HG02840 (cell line): ENCODE measurements around the gene PRPF18.

Experiments
- ATAC-seq: cut with Tn5 transposase; IDR thresholded peaks from one replicate; pipeline ENCODE4 v1.9.1; 2021; ENCODE audit warnings: mild to moderate bottlenecking, moderate library complexity, moderate number of reproducible peaks; ENCODE audit not compliant: unreplicated experiment, low FRiP score

The PRPF18 gene

DNA sequence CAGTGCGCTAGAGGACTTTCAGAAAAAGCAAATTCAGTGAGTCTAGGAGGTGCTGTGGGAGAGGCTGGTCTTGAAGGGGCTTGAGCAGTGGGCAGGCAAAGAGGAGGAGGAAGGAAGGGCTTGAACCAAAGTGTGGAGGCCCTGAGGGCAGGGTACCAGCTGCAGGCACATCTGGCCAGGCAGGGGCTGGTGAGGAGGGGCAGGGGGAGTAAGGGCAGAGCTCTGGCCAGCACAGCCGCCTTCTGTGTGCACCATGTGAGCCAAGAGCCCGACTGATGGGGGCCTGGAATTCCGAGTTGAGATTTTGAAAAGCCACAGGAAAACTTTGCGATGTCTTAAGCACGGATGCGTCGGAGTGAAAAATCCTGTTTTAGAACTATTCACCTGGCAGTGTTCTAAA lies 74.5 kb downstream of the PRPF18 start:
- no peak for ATAC-seq

DNA sequence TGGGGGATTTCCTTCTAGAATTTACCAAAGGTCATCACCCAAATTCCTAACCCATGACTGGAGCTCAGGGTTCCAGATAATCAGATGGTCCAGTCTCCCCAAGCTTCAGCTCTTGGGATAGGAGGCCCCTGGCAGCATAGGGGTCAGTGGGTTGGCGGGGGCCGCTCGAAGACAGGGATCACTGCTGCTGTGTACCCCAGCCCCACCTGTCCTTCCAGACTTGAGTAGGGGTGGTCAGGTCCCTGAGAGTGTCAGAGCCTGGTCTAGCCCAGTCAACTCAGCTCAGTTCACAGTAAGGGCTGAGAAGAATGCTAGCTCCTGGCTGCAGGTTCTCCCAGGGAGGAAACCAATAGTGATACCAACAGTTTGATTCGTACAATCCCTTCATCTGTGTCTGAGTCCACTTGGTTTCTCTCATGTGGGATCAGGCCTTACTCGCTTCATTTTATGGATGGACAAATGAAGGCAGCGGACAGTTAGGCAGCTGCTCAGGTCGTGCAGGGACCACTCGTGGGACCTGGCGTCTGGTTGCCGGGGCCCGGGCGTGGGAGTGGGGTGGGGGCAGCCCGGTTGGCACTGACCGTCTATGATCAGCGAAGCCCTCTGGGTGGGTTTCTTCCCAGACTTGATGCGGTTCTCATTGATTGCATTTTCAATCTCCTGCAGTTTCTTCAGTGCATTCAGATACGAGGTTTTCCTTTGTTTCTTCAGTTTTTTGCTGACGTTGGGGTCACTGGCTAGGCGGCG lies 78.9 kb downstream of the PRPF18 start:
- ATAC-seq: no peak

DNA sequence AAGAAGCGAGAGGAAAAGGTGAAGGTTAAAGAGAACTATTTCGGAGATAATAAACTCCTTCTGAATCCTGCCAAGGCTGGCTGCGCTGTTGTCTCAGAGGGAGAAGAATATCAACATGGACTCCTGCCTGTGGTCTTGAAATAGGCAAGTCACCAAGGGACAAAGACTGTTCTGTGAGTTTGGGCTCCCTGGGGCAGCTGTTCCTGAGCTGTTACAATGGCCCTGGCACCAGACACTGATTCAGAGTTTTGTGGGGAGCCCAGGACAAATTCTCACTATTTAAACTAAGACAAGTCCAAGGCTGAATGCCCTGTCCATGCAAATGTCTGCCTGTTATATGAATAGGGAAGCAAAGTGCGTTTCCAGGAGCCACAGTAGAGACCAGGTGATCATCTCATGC lies 81.4 kb downstream of the PRPF18 start:
- ATAC-seq: no peak

DNA sequence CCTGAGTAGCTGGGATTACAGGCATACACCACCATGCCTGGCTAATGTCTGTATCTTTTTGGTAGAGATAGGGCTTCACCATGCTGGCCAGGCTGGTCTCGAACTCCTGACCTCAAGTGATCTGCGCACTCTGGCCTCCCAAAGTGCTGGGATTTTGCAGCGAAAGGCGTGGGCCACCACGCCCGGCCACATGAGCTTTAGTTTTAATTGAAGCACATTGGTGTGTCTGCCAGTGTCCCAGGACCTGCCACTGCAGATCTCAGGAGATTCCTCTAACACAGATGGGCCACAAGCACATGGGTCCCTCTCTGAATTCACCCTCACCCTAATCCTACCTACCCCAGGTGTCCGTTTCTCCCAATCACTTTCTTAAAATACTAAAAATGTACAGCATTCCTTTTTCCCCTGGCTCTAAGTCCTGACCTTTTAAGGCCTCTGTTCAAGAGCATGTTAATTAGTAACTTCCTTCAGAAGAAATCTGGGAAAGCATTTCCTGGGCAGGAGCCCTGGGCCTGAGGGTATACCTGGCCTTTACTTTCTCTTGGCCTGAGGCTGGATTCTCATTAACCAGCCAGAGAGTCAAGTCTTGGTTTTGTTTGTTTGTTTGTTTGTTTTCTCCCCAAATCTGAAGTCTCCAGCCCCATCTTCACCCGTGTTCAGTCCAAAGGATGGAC lies 82.6 kb downstream of the PRPF18 start:
- ATAC-seq: no peak

DNA sequence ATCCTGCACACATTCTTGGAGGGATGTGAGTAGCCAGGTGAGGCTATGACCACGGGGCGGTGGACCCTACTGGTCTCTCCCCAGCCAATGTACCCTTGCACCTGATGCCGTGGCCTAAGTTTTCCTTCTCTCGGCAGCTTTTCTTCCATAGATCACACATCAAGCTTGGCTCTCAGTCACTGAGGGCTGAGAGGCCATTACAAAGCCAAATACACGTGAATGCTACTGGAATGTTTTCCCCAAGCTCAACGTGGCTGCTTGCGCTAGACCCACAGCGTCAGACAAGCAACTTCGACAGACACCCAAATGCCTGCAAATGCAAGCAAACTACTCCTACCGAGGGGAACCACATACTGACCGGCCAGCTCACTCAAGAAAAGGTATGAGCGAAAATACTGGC lies 83.1 kb downstream of the PRPF18 start:
- ATAC-seq: no peak

DNA sequence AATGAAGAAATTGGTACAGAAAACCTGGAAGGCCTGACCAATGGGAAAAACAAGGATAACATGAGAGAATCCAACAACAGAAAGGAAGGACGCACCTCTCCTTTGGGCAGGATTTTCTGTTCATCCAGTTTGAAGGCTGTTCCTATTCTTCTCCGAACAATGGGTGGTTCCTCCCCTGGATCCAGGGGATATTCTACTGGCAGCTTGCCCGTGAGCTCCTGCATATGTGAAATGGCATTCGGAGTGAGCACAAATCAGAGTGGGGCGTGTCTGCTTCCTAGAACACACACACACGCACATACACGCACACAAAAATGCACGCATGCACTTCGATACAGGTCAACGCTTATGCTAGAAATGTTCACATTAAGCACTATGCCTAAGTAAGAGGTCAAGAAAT lies 83.5 kb downstream of the PRPF18 start:
- ATAC-seq: no peak

DNA sequence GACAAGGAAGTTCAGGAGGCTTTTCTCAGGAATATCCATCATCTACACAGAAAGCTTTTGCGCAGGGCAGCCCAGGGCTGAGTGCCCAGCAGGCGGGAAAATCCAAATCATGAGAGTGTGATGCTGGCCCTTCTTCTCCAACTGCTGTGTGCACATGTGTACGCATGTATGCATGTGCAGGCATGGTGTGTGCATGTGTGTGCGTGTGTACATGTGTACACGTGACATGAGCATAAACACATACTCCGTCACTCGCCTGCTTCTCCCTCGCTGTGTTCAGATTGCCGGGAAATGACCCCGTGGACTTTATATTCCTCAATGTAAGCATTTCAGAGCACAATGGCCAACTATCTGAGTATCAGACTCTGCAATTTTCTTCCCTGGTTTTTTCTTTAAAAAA lies 85.1 kb downstream of the PRPF18 start:
- ATAC-seq: no peak

DNA sequence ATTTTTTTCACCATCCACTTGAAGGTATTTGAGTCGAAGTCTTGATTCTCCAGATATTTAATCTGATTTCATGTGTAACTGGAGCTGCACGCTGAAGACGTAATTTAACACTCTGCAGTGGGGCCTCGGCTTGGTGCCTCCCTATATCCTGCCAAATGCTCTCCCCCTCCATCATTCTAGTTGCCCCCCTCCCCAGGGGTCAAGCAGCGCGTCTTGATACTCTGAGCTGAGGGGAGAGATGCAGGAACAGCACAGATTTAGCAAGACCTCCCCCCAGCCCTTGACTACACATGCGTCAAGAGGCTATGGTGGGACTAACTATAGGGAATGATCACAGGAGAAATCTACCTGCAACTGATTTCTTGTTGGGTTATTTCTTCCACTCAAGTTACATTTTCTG lies 85.8 kb downstream of the PRPF18 start:
- ATAC-seq: no peak

DNA sequence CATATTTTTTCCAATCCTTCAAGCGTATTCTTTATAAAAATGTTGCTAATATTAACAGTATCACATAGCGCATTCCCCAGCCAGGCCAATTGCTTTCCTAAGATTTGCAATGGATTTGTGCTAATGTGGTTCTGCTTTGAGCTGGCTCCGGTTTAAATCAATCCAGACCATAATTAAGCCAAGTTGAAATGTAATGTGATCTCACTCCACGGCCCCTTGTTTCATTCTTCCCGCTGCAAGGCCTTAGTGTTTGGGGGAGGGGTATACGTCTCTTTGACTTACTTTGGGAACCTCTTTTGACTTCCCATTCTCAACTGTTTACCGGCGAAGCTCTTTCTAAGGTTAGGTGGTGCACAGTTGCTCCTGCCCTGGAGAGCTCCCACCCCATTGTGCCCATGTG lies 86.4 kb downstream of the PRPF18 start:
- no peak for ATAC-seq

DNA sequence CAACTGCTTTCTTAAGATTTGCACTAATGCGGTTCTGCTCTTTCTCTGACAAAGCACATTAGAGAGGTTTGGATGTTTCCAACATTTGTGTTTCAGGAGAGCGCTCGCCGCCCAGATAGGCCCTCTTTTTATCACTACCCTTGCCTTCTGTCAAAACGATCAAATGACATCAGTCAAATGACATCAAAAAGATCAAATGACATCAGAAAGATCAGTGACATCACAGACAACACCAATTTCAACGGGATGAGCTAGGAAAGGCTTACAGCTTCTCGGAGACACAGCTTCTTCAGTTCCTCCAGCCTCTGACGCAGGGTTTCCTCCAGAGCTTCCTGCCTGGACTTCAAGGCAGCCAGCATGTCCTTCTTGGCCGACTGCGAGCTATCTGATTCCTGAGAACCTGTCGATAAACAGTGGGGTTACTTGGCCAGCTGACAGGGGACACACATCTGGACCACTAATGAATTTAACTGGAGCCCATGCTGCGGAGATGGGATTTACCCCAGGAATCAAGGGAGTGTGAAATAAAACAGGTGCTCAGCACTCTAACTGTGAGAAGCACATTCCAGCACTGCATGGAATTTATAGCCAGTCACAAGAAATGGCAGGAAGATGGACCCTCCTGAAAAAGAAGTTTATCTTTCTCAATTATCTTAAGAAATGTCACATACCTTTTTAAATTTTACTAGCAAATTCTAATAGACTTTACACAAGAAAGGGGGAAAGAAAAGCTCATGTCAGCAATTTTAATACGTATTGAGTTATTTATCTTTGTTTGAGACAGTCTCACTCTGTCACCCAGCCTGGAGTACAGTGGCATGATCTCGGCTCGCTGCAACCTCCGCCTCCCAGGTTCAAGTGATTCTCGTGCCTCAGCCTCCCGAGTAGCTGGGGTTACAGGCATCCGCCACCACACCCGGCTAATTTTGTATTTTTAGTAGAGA lies 88.2 kb downstream of the PRPF18 start:
- ATAC-seq: no peak

DNA sequence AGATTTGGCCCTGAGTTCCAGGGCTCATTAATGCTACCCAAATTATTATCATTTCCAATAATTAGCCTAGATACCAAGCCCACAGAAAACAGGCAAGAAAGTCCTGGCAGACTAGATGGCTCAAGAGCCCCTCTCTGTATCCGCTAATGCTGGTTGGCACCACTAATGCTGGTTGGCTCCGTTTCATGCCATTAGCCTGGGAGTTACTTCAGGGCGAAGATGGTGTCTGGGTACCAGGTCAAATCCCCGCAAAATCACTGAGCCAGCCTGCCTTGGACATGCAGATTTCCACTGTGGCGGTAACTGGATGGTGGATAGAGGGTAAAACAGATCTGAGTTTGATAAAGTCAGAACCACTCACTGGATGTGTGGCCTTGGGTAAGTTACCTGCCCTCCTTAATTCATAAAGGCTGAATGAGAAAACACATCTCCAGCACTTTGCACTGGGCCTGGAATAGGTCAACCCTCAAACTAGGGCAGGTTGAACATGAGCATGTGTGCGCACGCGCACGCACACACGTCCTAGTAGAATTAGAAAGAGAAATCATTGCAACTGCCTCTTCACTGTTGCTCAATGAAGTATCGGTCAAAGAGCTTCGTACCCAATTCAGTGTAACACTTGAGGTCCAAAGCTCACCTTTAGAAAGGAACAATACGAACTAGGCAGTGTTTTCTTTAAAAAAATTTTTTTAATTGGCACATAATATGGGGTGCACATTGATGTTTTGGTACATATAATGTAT lies 91.5 kb downstream of the PRPF18 start:
- ATAC-seq: no peak
